HEK293 (cell line): Measurements from ENCODE around the gene RNF227.

Experiments
- EGR2 ChIP-seq: fragments of 450-650 bp; formaldehyde crosslinking; IDR thresholded peaks from 2 replicates; pipeline ENCODE4 v1.5.1; 2016; ENCODE audit warnings: low read depth, missing biosample characterization, missing genetic modification characterization
- GLI4 ChIP-seq: fragments of 450-650 bp; formaldehyde crosslinking; IDR thresholded peaks from 2 replicates; pipeline ENCODE4 v1.5.1; 2016; ENCODE audit warnings: missing biosample characterization, missing genetic modification characterization
- KLF10 ChIP-seq: fragments of 450-650 bp; IDR thresholded peaks from 2 replicates; pipeline ENCODE4 v1.5.1; 2018; ENCODE audit warnings: missing biosample characterization, mild to moderate bottlenecking, missing genetic modification characterization
- MZF1 ChIP-seq: fragments of 450-650 bp; formaldehyde crosslinking; IDR thresholded peaks from 2 replicates; pipeline ENCODE4 v1.5.1; 2017; ENCODE audit warnings: missing biosample characterization, missing genetic modification characterization, borderline replicate concordance
- OVOL3 ChIP-seq: fragments of 450-650 bp; formaldehyde crosslinking; IDR thresholded peaks from 2 replicates; pipeline ENCODE4 v1.5.1; 2016; ENCODE audit warnings: missing biosample characterization, missing genetic modification characterization
- PATZ1 ChIP-seq: fragments of 450-650 bp; formaldehyde crosslinking; IDR thresholded peaks from 2 replicates; pipeline ENCODE4 v1.5.1; 2016; ENCODE audit warnings: missing biosample characterization, missing genetic modification characterization
- PRDM10 ChIP-seq: fragments of 450-650 bp; formaldehyde crosslinking; IDR thresholded peaks from 2 replicates; pipeline ENCODE4 v1.5.1; 2016; ENCODE audit warnings: missing biosample characterization, missing genetic modification characterization
- SP2 ChIP-seq: fragments of 450-650 bp; formaldehyde crosslinking; IDR thresholded peaks from 2 replicates; pipeline ENCODE4 v1.5.1; 2016; ENCODE audit warnings: missing biosample characterization, missing genetic modification characterization
- SP7 ChIP-seq: fragments of 450-650 bp; formaldehyde crosslinking; IDR thresholded peaks from 2 replicates; pipeline ENCODE4 v1.5.1; 2016; ENCODE audit warnings: missing biosample characterization, missing genetic modification characterization
- YY1 ChIP-seq: fragments of 450-650 bp; formaldehyde crosslinking; IDR thresholded peaks from 2 replicates; pipeline ENCODE4 v1.5.1; 2018; ENCODE audit warnings: missing biosample characterization, missing genetic modification characterization
- ZNF10 ChIP-seq: fragments of 450-650 bp; formaldehyde crosslinking; IDR thresholded peaks from 2 replicates; pipeline ENCODE4 v1.5.1; 2017; ENCODE audit warnings: missing biosample characterization, missing genetic modification characterization
- ZNF148 ChIP-seq: fragments of 450-650 bp; formaldehyde crosslinking; IDR thresholded peaks from 2 replicates; pipeline ENCODE4 v1.5.0; 2017; ENCODE audit warnings: missing biosample characterization, missing genetic modification characterization, borderline replicate concordance
- ZNF174 ChIP-seq: fragments of 450-650 bp; formaldehyde crosslinking; IDR thresholded peaks from 2 replicates; pipeline ENCODE4 v1.5.0; 2017; ENCODE audit warnings: missing biosample characterization, mild to moderate bottlenecking, missing genetic modification characterization
- ZNF2 ChIP-seq: fragments of 450-650 bp; formaldehyde crosslinking; IDR thresholded peaks from 2 replicates; pipeline ENCODE4 v1.5.1; 2016; ENCODE audit warnings: missing biosample characterization, missing genetic modification characterization
- ZNF280D ChIP-seq: fragments of 450-650 bp; formaldehyde crosslinking; IDR thresholded peaks from 2 replicates; pipeline ENCODE4 v1.5.1; 2016; ENCODE audit warnings: missing biosample characterization, missing genetic modification characterization
- ZNF394 ChIP-seq: fragments of 450-650 bp; formaldehyde crosslinking; IDR thresholded peaks from 2 replicates; pipeline ENCODE4 v1.5.1; 2016; ENCODE audit warnings: missing biosample characterization, missing genetic modification characterization, mild to moderate bottlenecking, moderate library complexity, borderline replicate concordance
- ZNF404 ChIP-seq: fragments of 450-650 bp; formaldehyde crosslinking; IDR thresholded peaks from 2 replicates; pipeline ENCODE4 v1.5.1; 2017; ENCODE audit warnings: missing biosample characterization, missing genetic modification characterization
- ZNF433 ChIP-seq: fragments of 450-650 bp; formaldehyde crosslinking; IDR thresholded peaks from 2 replicates; pipeline ENCODE4 v1.5.1; 2016; ENCODE audit warnings: missing biosample characterization, missing genetic modification characterization, low read depth
- ZNF501 ChIP-seq: fragments of 450-650 bp; formaldehyde crosslinking; IDR thresholded peaks from 2 replicates; pipeline ENCODE4 v1.5.1; 2016; ENCODE audit warnings: missing biosample characterization, missing genetic modification characterization
- ZNF514 ChIP-seq: fragments of 450-650 bp; formaldehyde crosslinking; IDR thresholded peaks from 2 replicates; pipeline ENCODE4 v1.5.1; 2016; ENCODE audit warnings: missing biosample characterization, missing genetic modification characterization
- ZNF521 ChIP-seq: fragments of 450-650 bp; formaldehyde crosslinking; IDR thresholded peaks from 2 replicates; pipeline ENCODE4 v1.5.1; 2017; ENCODE audit warnings: missing biosample characterization, mild to moderate bottlenecking, missing genetic modification characterization
- ZNF549 ChIP-seq: fragments of 450-650 bp; IDR thresholded peaks from 2 replicates; pipeline ENCODE4 v1.5.1; 2018; ENCODE audit warnings: missing biosample characterization, missing genetic modification characterization, mild to moderate bottlenecking, inconsistent platforms, moderate library complexity
- ZNF555 ChIP-seq: fragments of 450-650 bp; formaldehyde crosslinking; conservative IDR thresholded peaks from 2 replicates; pipeline ENCODE4 v1.5.1; 2017; ENCODE audit warnings: missing biosample characterization, mild to moderate bottlenecking, missing genetic modification characterization, inconsistent platforms
- ZNF561 ChIP-seq: fragments of 450-650 bp; IDR thresholded peaks from 2 replicates; pipeline ENCODE4 v1.5.1; 2018; ENCODE audit warnings: missing biosample characterization, missing genetic modification characterization, borderline replicate concordance
- ZNF571 ChIP-seq: fragments of 450-650 bp; formaldehyde crosslinking; IDR thresholded peaks from 2 replicates; pipeline ENCODE4 v1.5.0; 2017; ENCODE audit warnings: missing biosample characterization, missing genetic modification characterization
- ZNF585B ChIP-seq: fragments of 450-650 bp; formaldehyde crosslinking; IDR thresholded peaks from 2 replicates; pipeline ENCODE4 v1.5.1; 2016; ENCODE audit warnings: missing biosample characterization, missing genetic modification characterization
- TF ChIP-seq, protein P1 (sequence below): fragments of 450-650 bp; formaldehyde crosslinking; IDR thresholded peaks from 2 replicates; pipeline ENCODE4 v1.5.1; 2016; ENCODE audit warnings: missing biosample characterization, missing genetic modification characterization

RNF227 gene

DNA sequence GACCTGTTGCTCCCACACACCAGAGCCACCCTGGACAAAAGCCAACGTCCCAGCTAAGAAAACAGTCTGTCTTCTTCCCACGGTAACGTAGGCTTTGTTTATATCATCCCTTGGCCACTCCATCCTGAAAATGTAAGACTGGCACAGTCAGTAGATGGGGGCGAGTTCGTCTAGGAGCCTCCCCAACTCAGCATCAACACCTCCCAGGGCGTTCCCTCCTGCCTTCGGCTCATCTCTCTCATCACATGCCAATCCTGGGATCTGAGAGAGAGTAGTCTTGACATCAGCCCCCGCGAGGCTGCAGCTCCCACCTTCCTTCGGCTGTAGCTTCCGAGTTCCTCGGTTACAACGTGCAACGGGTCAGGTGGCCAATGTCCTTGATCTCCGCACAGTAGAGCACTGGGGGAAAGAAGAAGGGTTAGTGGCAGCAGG, 894 bp downstream of the RNF227 start (continued):
- peak; percentile 43; the same call in 1 of the 2 replicates for TF ChIP-seq PRDM10 (tag by site-specific recombination)
- TF ChIP-seq SP7 (tag by site-specific recombination): no peak; the same call in 1 of the 2 replicates
- no peak for TF ChIP-seq ZNF148 (tag by site-specific recombination)
- TF ChIP-seq ZNF10: no peak
- no peak for TF ChIP-seq GLI4 (tag by site-specific recombination)
- TF ChIP-seq ZNF521 (tag by site-specific recombination): no peak
- TF ChIP-seq KLF10: no peak
- no peak for TF ChIP-seq PATZ1 (tag by site-specific recombination)
- TF ChIP-seq ZNF585B (tag by site-specific recombination): no peak
- TF ChIP-seq EGR2 (tag by site-specific recombination): peak; percentile 95
- TF ChIP-seq ZNF404 (tag by site-specific recombination): no peak
- no peak for TF ChIP-seq MZF1 (tag by site-specific recombination)
- no peak for TF ChIP-seq ZNF571 (tag by site-specific recombination)
- no peak for TF ChIP-seq OVOL3 (tag by site-specific recombination)
- TF ChIP-seq ZNF394: no peak
- no peak for TF ChIP-seq SP2 (tag by site-specific recombination)
- TF ChIP-seq, protein P1, sequence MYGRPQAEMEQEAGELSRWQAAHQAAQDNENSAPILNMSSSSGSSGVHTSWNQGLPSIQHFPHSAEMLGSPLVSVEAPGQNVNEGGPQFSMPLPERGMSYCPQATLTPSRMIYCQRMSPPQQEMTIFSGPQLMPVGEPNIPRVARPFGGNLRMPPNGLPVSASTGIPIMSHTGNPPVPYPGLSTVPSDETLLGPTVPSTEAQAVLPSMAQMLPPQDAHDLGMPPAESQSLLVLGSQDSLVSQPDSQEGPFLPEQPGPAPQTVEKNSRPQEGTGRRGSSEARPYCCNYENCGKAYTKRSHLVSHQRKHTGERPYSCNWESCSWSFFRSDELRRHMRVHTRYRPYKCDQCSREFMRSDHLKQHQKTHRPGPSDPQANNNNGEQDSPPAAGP (tag by site-specific recombination): no peak
- no peak for TF ChIP-seq ZNF514 (tag by site-specific recombination)
- no peak for TF ChIP-seq ZNF433
- no peak for TF ChIP-seq ZNF561 (tag by site-specific recombination)
- TF ChIP-seq ZNF2 (tag by site-specific recombination): peak; percentile 59; the same call in 1 of the 2 replicates
- no peak for TF ChIP-seq ZNF280D (tag by site-specific recombination)
- no peak for TF ChIP-seq YY1 (tag by site-specific recombination)
- no peak for TF ChIP-seq ZNF549
- TF ChIP-seq ZNF555: no peak
- no peak; the same call in 1 of the 2 replicates for TF ChIP-seq ZNF501 (tag by site-specific recombination)
- TF ChIP-seq ZNF174: no peak
